HepG2 (cell line): ENCODE measurements around the gene SERINC4. TPM values are rescaled to one million over a fixed set of nuclear protein-coding genes. Genes with fewer than 3 reads are reported as not detected.

Experiments used
- CEBPB ChIP-seq: IDR thresholded peaks from 2 replicates; pipeline ENCODE4 v1.6.1; 2011; ENCODE audit warnings: low read depth, low read length, improper control_type of control experiment, borderline replicate concordance
- CREBL2 ChIP-seq: sonication (generic); formaldehyde crosslinking; IDR thresholded peaks from 2 replicates; pipeline ENCODE4 v1.8.1; 2023; ENCODE audit warnings: missing genetic modification reagents, mild to moderate bottlenecking, borderline replicate concordance
- DNMT3B ChIP-seq: conservative IDR thresholded peaks from 2 replicates; pipeline ENCODE4 v1.6.1; 2016; ENCODE audit warnings: missing biosample characterization, control low read depth
- FOXM1 ChIP-seq: sonication (generic); formaldehyde crosslinking; IDR thresholded peaks from 2 replicates; pipeline ENCODE4 v1.5.0; 2020; ENCODE audit warnings: missing genetic modification reagents
- FOXO4 ChIP-seq: sonication (generic); formaldehyde crosslinking; conservative IDR thresholded peaks from 2 replicates; pipeline ENCODE4 v1.8.1; 2023; ENCODE audit warnings: missing genetic modification reagents
- HOXD1 ChIP-seq: sonication (generic); formaldehyde crosslinking; IDR thresholded peaks from 2 replicates; pipeline ENCODE4 v1.5.0; 2020; ENCODE audit warnings: missing genetic modification reagents
- NAIF1 ChIP-seq: sonication (generic); formaldehyde crosslinking; IDR thresholded peaks from 2 replicates; pipeline ENCODE4 v1.5.0; 2020; ENCODE audit warnings: mild to moderate bottlenecking, missing genetic modification reagents, borderline replicate concordance
- NONO ChIP-seq, 2 experiments: fragments of 450-650 bp in 1 of 2; sonication (generic) in 1 of 2; formaldehyde crosslinking in 1 of 2; IDR thresholded peaks in 1 of 2; conservative IDR thresholded peaks in 1 of 2; 2 replicates each; pipeline versions ENCODE4 v1.6.1 to v1.8.0; 2017 to 2022; ENCODE audit warnings: mild to moderate bottlenecking in 1 of 2, missing genetic modification reagents in 1 of 2, moderate library complexity in 1 of 2
- RFX1 ChIP-seq: fragments of 450-650 bp; IDR thresholded peaks from 2 replicates; pipeline ENCODE4 v1.6.1; 2017
- RXRB ChIP-seq: IDR thresholded peaks from 2 replicates; pipeline ENCODE4 v1.6.1; 2016; ENCODE audit warnings: borderline replicate concordance, missing genetic modification reagents, missing compliant biosample characterization
- SATB2 ChIP-seq: sonication (generic); formaldehyde crosslinking; IDR thresholded peaks from 2 replicates; pipeline ENCODE4 v1.5.0; 2020; ENCODE audit warnings: missing genetic modification reagents
- SMAD3 ChIP-seq: sonication (generic); formaldehyde crosslinking; IDR thresholded peaks from 2 replicates; pipeline ENCODE4 v1.4.0; 2020; ENCODE audit warnings: missing genetic modification reagents
- ZC3H4 ChIP-seq: sonication (generic); formaldehyde crosslinking; IDR thresholded peaks from 2 replicates; pipeline ENCODE4 v1.4.0; 2020; ENCODE audit warnings: missing genetic modification reagents, borderline replicate concordance
- ZNF17 ChIP-seq: sonication (generic); formaldehyde crosslinking; IDR thresholded peaks from 2 replicates; pipeline ENCODE4 v1.5.0; 2020; ENCODE audit warnings: mild to moderate bottlenecking, missing genetic modification reagents
- ZNF329 ChIP-seq: sonication (generic); formaldehyde crosslinking; IDR thresholded peaks from 2 replicates; pipeline ENCODE4 v1.9.0; 2021; ENCODE audit warnings: low read depth, mild to moderate bottlenecking, missing genetic modification reagents
- ZNF333 ChIP-seq: sonication (generic); formaldehyde crosslinking; IDR thresholded peaks from 2 replicates; pipeline ENCODE4 v1.4.0; 2020; ENCODE audit warnings: mild to moderate bottlenecking, missing genetic modification reagents, borderline replicate concordance
- ZNF343 ChIP-seq: sonication (generic); formaldehyde crosslinking; IDR thresholded peaks from 2 replicates; pipeline ENCODE4 v1.4.0; 2020; ENCODE audit warnings: mild to moderate bottlenecking, missing genetic modification reagents
- ZNF367 ChIP-seq: sonication (generic); formaldehyde crosslinking; IDR thresholded peaks from 2 replicates; pipeline ENCODE4 v1.4.0; 2020; ENCODE audit warnings: missing genetic modification reagents, borderline replicate concordance
- ZNF556 ChIP-seq: sonication (generic); formaldehyde crosslinking; IDR thresholded peaks from 2 replicates; pipeline ENCODE4 v1.4.0; 2020; ENCODE audit warnings: mild to moderate bottlenecking, missing genetic modification reagents, borderline replicate concordance
- ZNF678 ChIP-seq: sonication (generic); formaldehyde crosslinking; IDR thresholded peaks from 2 replicates; pipeline ENCODE4 v1.4.0; 2020; ENCODE audit warnings: mild to moderate bottlenecking, missing genetic modification reagents
- ZNF691 ChIP-seq: sonication (generic); formaldehyde crosslinking; IDR thresholded peaks from 2 replicates; pipeline ENCODE4 v1.4.0; 2020; ENCODE audit warnings: missing genetic modification reagents, low read depth, mild to moderate bottlenecking, borderline replicate concordance
- ZNF7 ChIP-seq: IDR thresholded peaks from 2 replicates; pipeline ENCODE4 v1.6.1; 2016; ENCODE audit warnings: missing biosample characterization, missing genetic modification reagents
- ZNF790 ChIP-seq: sonication (generic); formaldehyde crosslinking; IDR thresholded peaks from 2 replicates; pipeline ENCODE4 v1.8.0; 2022; ENCODE audit warnings: missing genetic modification reagents, mild to moderate bottlenecking, borderline replicate concordance
- polyA plus RNA-seq, 8 experiments: library from polyadenylated mRNA; depleted of rRNA in 3 of 8; stranded (reverse) in 7 of 8; unstranded in 1 of 8; fragments of >200 nt; fragmentation: Illumina TruSeq in 4 of 8; extraction: Trizol in 4 of 8; gene quantifications; 2 replicates each; pipeline versions ENCODE4 v1.2.1 to v1.2.3, GENCODE V29; 2011 to 2016; ENCODE audit warnings: low read depth in 4 of 8, missing spikeins in 1 of 8, mixed read lengths in 1 of 8; ENCODE audit not compliant: insufficient read depth in 1 of 8
- total RNA-seq, 5 experiments: library from RNA; depleted of rRNA; stranded (reverse); fragments of >200 nt; fragmentation: Illumina TruSeq; extraction: Trizol; gene quantifications; 2 replicates each; pipeline ENCODE4 v1.2.3, GENCODE V29; 2016; ENCODE audit warnings: low read depth in 1 of 5
- TF ChIP-seq, protein P1 (sequence below): sonication (generic); formaldehyde crosslinking; IDR thresholded peaks from 2 replicates; pipeline ENCODE4 v1.4.0; 2020; ENCODE audit warnings: missing genetic modification reagents; ENCODE audit errors: not compliant biosample characterization
- TF ChIP-seq, protein P2 (sequence below): sonication (generic); formaldehyde crosslinking; IDR thresholded peaks from 2 replicates; pipeline ENCODE4 v1.9.0; 2022; ENCODE audit warnings: low read depth, missing genetic modification reagents

The SERINC4 gene
- total and polyA plus RNA-seq, 2 of the 13 experiments (the other 11 are each of a cell fraction or from before 2014, with no cell fraction given), result not detected

GRCh38 chr15:43800286-43801141 is 494 bp upstream of the SERINC4 start, which contains the start of gene HYPK (continued):
- 0 out of 2 replicates have a peak, but pooled peaks have one; percentile 53 for TF ChIP-seq FOXO4 (CRISPR knock-in tag)
- TF ChIP-seq ZNF329 (CRISPR knock-in tag), result peak; percentile 64; the same call in 1 of the 2 replicates
- no peak for TF ChIP-seq CREBL2
- no peak for TF ChIP-seq RFX1
- TF ChIP-seq ZNF556 (CRISPR knock-in tag), result no peak; the same call in 1 of the 2 replicates
- TF ChIP-seq NAIF1 (CRISPR knock-in tag), result no peak
- TF ChIP-seq ZC3H4, result 0 out of 2 replicates have a peak, but pooled peaks have one; percentile 46
- no peak for TF ChIP-seq ZNF790 (CRISPR knock-in tag)
- no peak for TF ChIP-seq ZNF343 (CRISPR knock-in tag)
- TF ChIP-seq, protein P1, sequence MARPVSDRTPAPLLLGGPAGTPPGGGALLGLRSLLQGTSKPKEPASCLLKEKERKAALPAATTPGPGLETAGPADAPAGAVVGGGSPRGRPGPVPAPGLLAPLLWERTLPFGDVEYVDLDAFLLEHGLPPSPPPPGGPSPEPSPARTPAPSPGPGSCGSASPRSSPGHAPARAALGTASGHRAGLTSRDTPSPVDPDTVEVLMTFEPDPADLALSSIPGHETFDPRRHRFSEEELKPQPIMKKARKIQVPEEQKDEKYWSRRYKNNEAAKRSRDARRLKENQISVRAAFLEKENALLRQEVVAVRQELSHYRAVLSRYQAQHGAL, result no peak
- TF ChIP-seq ZNF678 (CRISPR knock-in tag), result no peak
- TF ChIP-seq SATB2 (CRISPR knock-in tag), result no peak
- TF ChIP-seq ZNF367 (CRISPR knock-in tag), result no peak
- no peak; the same call in 1 of the 2 replicates for TF ChIP-seq DNMT3B (CRISPR knock-in tag)
- TF ChIP-seq FOXM1 (CRISPR knock-in tag), result no peak
- TF ChIP-seq SMAD3, result 0 out of 2 replicates have a peak, but pooled peaks have one; percentile 20
- peak; percentile 47; the same call in 1 of the 2 replicates for TF ChIP-seq ZNF691 (CRISPR knock-in tag)
- peak; percentile 32; the same call in 1 of the 2 replicates for TF ChIP-seq RXRB (CRISPR knock-in tag)
- TF ChIP-seq HOXD1, result no peak
- TF ChIP-seq NONO (IDR thresholded peaks at IDR 0.05), result no peak
- peak; percentile 81 for TF ChIP-seq NONO (CRISPR knock-in tag; conservative IDR thresholded peaks at IDR 0.05)
- no peak for TF ChIP-seq ZNF7 (CRISPR knock-in tag)
- no peak for TF ChIP-seq ZNF333
- TF ChIP-seq, protein P2, sequence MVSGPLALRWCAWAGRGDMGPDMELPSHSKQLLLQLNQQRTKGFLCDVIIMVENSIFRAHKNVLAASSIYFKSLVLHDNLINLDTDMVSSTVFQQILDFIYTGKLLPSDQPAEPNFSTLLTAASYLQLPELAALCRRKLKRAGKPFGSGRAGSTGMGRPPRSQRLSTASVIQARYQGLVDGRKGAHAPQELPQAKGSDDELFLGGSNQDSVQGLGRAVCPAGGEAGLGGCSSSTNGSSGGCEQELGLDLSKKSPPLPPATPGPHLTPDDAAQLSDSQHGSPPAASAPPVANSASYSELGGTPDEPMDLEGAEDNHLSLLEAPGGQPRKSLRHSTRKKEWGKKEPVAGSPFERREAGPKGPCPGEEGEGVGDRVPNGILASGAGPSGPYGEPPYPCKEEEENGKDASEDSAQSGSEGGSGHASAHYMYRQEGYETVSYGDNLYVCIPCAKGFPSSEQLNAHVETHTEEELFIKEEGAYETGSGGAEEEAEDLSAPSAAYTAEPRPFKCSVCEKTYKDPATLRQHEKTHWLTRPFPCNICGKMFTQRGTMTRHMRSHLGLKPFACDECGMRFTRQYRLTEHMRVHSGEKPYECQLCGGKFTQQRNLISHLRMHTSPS (CRISPR knock-in tag), result no peak
- no peak for TF ChIP-seq ZNF17
- no peak for TF ChIP-seq CEBPB
